Endothelial cell (in vitro differentiated cells): ENCODE data around the gene TAC3. TPM values are rescaled to one million over a fixed set of nuclear protein-coding genes. Genes with fewer than 3 reads are reported as not detected.
A peak's percentile ranks its signal among the peaks of the same experiment; 100 is the strongest.
"Not testable (repeated sequence)": the region's sequence is repeated elsewhere in the genome, so short reads cannot be mapped to it uniquely, and the experiment has no call there.

ENCODE experiments used
- DNase-seq: peaks from one replicate; pipeline ENCODE4 v3.0.0; 2021; ENCODE audit warnings: low spot score
- H3K27ac Mint-ChIP-seq: one replicate; pipeline ENCODE4 v1.8.0; 2021; ENCODE audit warnings: mixed read lengths, inconsistent platforms; ENCODE audit not compliant: unreplicated experiment
- H3K27me3 Mint-ChIP-seq: one replicate; pipeline ENCODE4 v1.8.0; 2021; ENCODE audit warnings: mild to moderate bottlenecking, moderate library complexity, mixed read lengths, inconsistent platforms; ENCODE audit not compliant: unreplicated experiment
- H3K36me3 Mint-ChIP-seq: one replicate; pipeline ENCODE4 v1.8.0; 2021; ENCODE audit warnings: mild to moderate bottlenecking, low read depth, mixed read lengths, inconsistent platforms; ENCODE audit not compliant: unreplicated experiment
- H3K4me1 Mint-ChIP-seq: one replicate; pipeline ENCODE4 v1.8.0; 2021; ENCODE audit warnings: mild to moderate bottlenecking, mixed read lengths, inconsistent platforms; ENCODE audit not compliant: unreplicated experiment
- H3K4me3 Mint-ChIP-seq: one replicate; pipeline ENCODE4 v1.8.0; 2021; ENCODE audit warnings: mild to moderate bottlenecking, mixed read lengths, inconsistent platforms; ENCODE audit not compliant: unreplicated experiment
- H3K9me3 Mint-ChIP-seq: one replicate; pipeline ENCODE4 v1.8.0; 2021; ENCODE audit warnings: mixed read lengths, inconsistent platforms; ENCODE audit not compliant: unreplicated experiment
- CTCF ChIP-seq: fragments of 200-600 bp; sonication (generic); IDR thresholded peaks from one replicate; pipeline ENCODE4 v1.5.0; 2021; ENCODE audit warnings: antibody characterized with exemption; ENCODE audit not compliant: unreplicated experiment
- total RNA-seq: library from RNA; stranded (reverse); fragmentation: NEBNext Ultra II Directional; extraction: Animal tissue kit (Norgen Biotek cat#: 25700); gene quantifications from one replicate; pipeline ENCODE4 v1.2.1, GENCODE V29; 2021; ENCODE audit not compliant: unreplicated experiment

The TAC3 gene
- total RNA-seq, 1 donor from 2014 or later, result 18.0 TPM

DNA sequence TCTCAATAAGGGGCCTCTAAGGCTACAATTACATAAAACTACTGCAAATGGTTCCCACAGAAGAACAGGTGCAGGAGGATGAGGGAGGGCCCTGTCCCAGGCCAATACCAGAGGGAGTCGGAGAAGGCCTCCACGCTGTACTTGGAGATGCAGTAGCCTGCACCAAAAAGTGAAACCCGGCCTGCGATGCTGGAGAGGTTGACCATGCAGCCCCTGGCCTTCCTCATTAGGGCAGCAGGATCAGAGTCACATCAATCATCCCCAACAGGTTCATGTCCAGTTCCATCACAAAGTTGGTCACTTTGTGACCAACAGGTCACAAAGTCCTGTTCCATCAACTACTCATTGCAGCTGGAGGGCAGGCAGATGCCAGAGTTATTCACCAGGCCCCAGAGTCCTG is 32.9 kb downstream of the TAC3 start:
- Mint-ChIP-seq H3K4me3 (no peak overlapping the region), H3K4me1 (peaks cover 28% of the 10 kb centered on the region), H3K9me3 (no peaks in the 10 kb centered on the region), H3K36me3 (peaks cover 16% of the 10 kb centered on the region), H3K27me3 (peaks cover 8% of the 10 kb centered on the region), H3K27ac (peak overlapping the region; percentile 19)
- no peak for TF ChIP-seq CTCF
- DNase-seq, result no peak

DNA sequence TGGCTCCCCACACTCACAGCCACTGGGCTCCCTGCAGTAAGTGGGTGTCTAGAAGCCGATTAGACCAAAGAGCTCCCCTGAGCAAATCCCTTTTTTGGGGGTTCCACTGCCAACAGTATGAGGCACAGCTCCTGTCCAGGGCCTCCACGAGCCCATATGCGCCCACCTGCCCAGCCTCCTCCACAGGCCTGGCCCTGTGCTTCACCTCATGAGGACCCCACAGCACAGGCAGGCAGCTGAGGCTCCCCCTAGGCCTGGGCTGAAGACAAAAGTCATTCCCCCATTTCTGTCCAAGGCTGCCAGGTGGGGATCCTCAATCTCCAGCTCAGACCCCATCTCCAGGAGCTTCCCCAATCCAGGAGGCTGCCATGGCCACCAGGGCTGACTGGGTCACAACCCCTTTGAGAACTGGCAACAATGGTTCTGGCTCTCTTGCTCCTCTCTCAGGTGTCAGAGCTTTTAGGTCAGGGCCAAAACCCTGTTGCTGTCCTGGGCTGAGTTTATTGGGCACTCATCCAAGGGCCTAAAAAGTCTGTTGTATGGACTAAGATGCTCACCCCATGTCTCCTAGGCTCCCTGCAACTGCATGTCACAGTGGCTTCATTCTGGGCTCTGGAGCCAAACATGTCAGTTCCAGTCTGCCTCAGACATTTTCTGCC is 33.6 kb downstream of the TAC3 start:
- H3K4me3 Mint-ChIP-seq, DNase-seq, H3K27me3 Mint-ChIP-seq, H3K9me3 Mint-ChIP-seq, H3K27ac Mint-ChIP-seq: not testable (repeated sequence)
- Mint-ChIP-seq H3K4me1 (peaks cover 21% of the 10 kb centered on the region), H3K36me3 (peaks cover 16% of the 10 kb centered on the region)

- Mint-ChIP-seq H3K27ac (no peak overlapping the region), H3K9me3 (no peaks in the 10 kb centered on the region), H3K4me1 (peaks cover 8% of the 10 kb centered on the region), H3K36me3 (peaks cover 16% of the 10 kb centered on the region), H3K27me3 (peaks cover 4% of the 10 kb centered on the region), H3K4me3 (no peak overlapping the region)
- TF ChIP-seq CTCF, result no peak
- DNase-seq, result no peak
These were observed 35.3 kb downstream of the TAC3 start for GRCh38 chr12:56980941-56981530.

DNA sequence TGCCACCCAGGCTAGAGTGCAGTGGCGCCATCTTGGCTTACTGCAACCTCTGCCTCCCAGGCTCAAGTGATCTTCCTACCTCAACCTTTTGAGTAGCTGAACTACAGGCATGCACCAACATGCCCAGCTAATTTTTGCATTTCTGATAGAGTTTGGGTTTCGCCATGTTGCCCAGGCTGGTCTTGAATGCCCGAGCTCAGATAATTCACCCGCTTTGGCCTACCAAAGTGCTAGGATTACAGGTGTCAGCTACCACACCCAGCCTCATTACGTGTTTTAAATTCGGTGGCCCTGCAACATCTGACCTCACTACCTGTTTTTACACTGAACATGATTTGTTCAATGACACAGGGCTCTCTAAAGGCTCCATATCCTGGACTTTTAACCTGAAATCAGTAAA is 36.1 kb downstream of the TAC3 start:
- Mint-ChIP-seq H3K4me1 (peaks cover 7% of the 10 kb centered on the region), H3K36me3 (peaks cover 16% of the 10 kb centered on the region), H3K9me3 (no peaks in the 10 kb centered on the region), H3K4me3 (no peak overlapping the region), H3K27me3 (peaks cover 4% of the 10 kb centered on the region), H3K27ac (no peak overlapping the region)
- no peak for TF ChIP-seq CTCF
- no peak for DNase-seq

- DNase-seq, result no peak
- H3K36me3 Mint-ChIP-seq, result peaks cover 16% of the 10 kb centered on the region
- peaks cover 4% of the 10 kb centered on the region for H3K27me3 Mint-ChIP-seq
- peaks cover 7% of the 10 kb centered on the region for H3K4me1 Mint-ChIP-seq
- H3K27ac Mint-ChIP-seq, result no peak overlapping the region
- H3K4me3 Mint-ChIP-seq, result no peak overlapping the region
- TF ChIP-seq CTCF, result no peak
- no peaks in the 10 kb centered on the region for H3K9me3 Mint-ChIP-seq
These were observed 36.7 kb downstream of the TAC3 start for GRCh38 chr12:56979628-56980027.
